Neuronal stem cell (in vitro differentiated cells): ENCODE measurements around the gene TRPM3.

Experiments
- DNase-seq: peaks from one replicate; pipeline ENCODE4 v3.0.0-alpha.2; 2013; ENCODE audit warnings: low spot score
- H2AFZ ChIP-seq: one replicate; pipeline ENCODE4 v1.6.1; 2013; ENCODE audit warnings: mild to moderate bottlenecking, low read length, inconsistent platforms
- H2AK5ac ChIP-seq: 2 replicates; pipeline ENCODE4 v1.6.1; 2013; ENCODE audit warnings: low read depth, mild to moderate bottlenecking, inconsistent platforms, low read length, moderate library complexity, mixed read lengths
- H2BK120ac ChIP-seq: 2 replicates; pipeline ENCODE4 v1.6.1; 2013; ENCODE audit warnings: low read depth, mild to moderate bottlenecking, inconsistent platforms, low read length, moderate library complexity, mixed read lengths
- H2BK12ac ChIP-seq: one replicate; pipeline ENCODE4 v1.6.1; 2013; ENCODE audit warnings: low read length, inconsistent platforms
- H2BK15ac ChIP-seq: 2 replicates; pipeline ENCODE4 v1.6.1; 2013; ENCODE audit warnings: mild to moderate bottlenecking, low read length, inconsistent platforms, mixed read lengths
- H2BK5ac ChIP-seq: one replicate; pipeline ENCODE4 v1.6.1; 2013; ENCODE audit warnings: inconsistent platforms, mild to moderate bottlenecking, low read length, moderate library complexity
- H3K14ac ChIP-seq: one replicate; pipeline ENCODE4 v1.6.1; 2013; ENCODE audit warnings: low read length, inconsistent platforms
- H3K18ac ChIP-seq: 2 replicates; pipeline ENCODE4 v1.6.1; 2013; ENCODE audit warnings: low read length, inconsistent platforms
- H3K23ac ChIP-seq: 2 replicates; pipeline ENCODE4 v1.6.1; 2013; ENCODE audit warnings: low read depth, mild to moderate bottlenecking, mixed read lengths, low read length, inconsistent platforms; ENCODE audit not compliant: poor library complexity
- H3K27ac ChIP-seq: replicated peaks from 3 replicates; pipeline ENCODE4 v1.5.1; 2013; ENCODE audit warnings: low read length, inconsistent platforms
- H3K27me3 ChIP-seq, 3 experiments: 2 replicates each; pipeline ENCODE4 v1.6.1; 2013; ENCODE audit warnings: low read length in 3 of 3, mild to moderate bottlenecking in 2 of 3, inconsistent platforms in 1 of 3, low read depth in 1 of 3, mixed read lengths in 1 of 3, moderate library complexity in 1 of 3; ENCODE audit not compliant: control insufficient read depth in 3 of 3, insufficient read depth in 3 of 3
- H3K36me3 ChIP-seq, 2 donors: replicated peaks in 1 of 2; 2 replicates each; pipeline ENCODE4 v1.6.1; 2013; ENCODE audit warnings: low read length in 2 of 2; ENCODE audit not compliant: control insufficient read depth in 2 of 2, insufficient read depth in 2 of 2
- H3K4ac ChIP-seq: 2 replicates; pipeline ENCODE4 v1.6.1; 2013; ENCODE audit warnings: inconsistent platforms, mild to moderate bottlenecking, low read length, moderate library complexity
- H3K4me1 ChIP-seq, 2 donors: 1 replicate in 1 of 2; 2 replicates in 1 of 2; pipeline ENCODE4 v1.6.1; 2013; ENCODE audit warnings: low read length in 2 of 2, low read depth in 1 of 2; ENCODE audit not compliant: control insufficient read depth in 2 of 2, insufficient read depth in 1 of 2
- H3K4me2 ChIP-seq: one replicate; pipeline ENCODE4 v1.6.1; 2013; ENCODE audit warnings: mild to moderate bottlenecking, low read length, inconsistent platforms; ENCODE audit not compliant: insufficient read depth, poor library complexity, severe bottlenecking
- H3K4me3 ChIP-seq, 2 donors: 2 replicates each; pipeline ENCODE4 v1.5.1; 2013; ENCODE audit warnings: low read length in 2 of 2, mild to moderate bottlenecking in 2 of 2, inconsistent platforms in 1 of 2, moderate library complexity in 1 of 2
- H3K79me1 ChIP-seq: one replicate; pipeline ENCODE4 v1.6.1; 2013; ENCODE audit warnings: low read depth, mild to moderate bottlenecking, inconsistent platforms, low read length, moderate library complexity
- H3K9ac ChIP-seq: one replicate; pipeline ENCODE4 v1.6.1; 2013; ENCODE audit warnings: mild to moderate bottlenecking, low read depth, low read length, inconsistent platforms; ENCODE audit not compliant: poor library complexity
- H3K9me3 ChIP-seq, 2 donors: replicated peaks in 1 of 2; 2 replicates each; pipeline versions ENCODE3 to v1.6.1; 2013; ENCODE audit warnings: low read length in 2 of 2, mild to moderate bottlenecking in 2 of 2, inconsistent platforms in 1 of 2, low read depth in 1 of 2, mixed read lengths in 1 of 2, moderate library complexity in 1 of 2; ENCODE audit not compliant: control insufficient read depth in 2 of 2, insufficient read depth in 1 of 2
- H4K8ac ChIP-seq: one replicate; pipeline ENCODE4 v1.6.1; 2013; ENCODE audit warnings: low read depth, mild to moderate bottlenecking, inconsistent platforms, low read length, moderate library complexity
- H4K91ac ChIP-seq: one replicate; pipeline ENCODE4 v1.6.1; 2013; ENCODE audit warnings: low read length, low read depth, mild to moderate bottlenecking, inconsistent platforms; ENCODE audit not compliant: poor library complexity
- WGBS, 2 donors: extraction: QIAGEN DNeasy Blood & Tissue Kit; methylation state at CpG; one replicate each; pipeline ENCODE4 v1.1.7; 2013; ENCODE audit warnings: missing lambda C conversion rate in 2 of 2, mixed read lengths in 1 of 2; ENCODE audit not compliant: insufficient read length in 2 of 2, insufficient replicate concordance in 1 of 2; ENCODE audit errors: extremely low coverage in 2 of 2; 5-methylcytosine and 5-hydroxymethylcytosine counted together

Gene TRPM3

GRCh38 chr9:71147368-71147767, 25.9 kb upstream of the TRPM3 start:
- no CpG with 5 or more reads among the region's 2 CpGs for WGBS, 2 donors
- Histone ChIP-seq H4K8ac (no peak overlapping the region), H3K27me3 (no peaks in the 10 kb centered on the region), H2BK5ac (no peak overlapping the region), H2AFZ (no peak overlapping the region), H3K23ac (no peak overlapping the region), H3K27ac (no peak overlapping the region), H3K4me3 (no peak overlapping the region), H3K14ac (no peak overlapping the region), H3K4ac (no peak overlapping the region), H3K79me1 (no peaks in the 10 kb centered on the region), H3K9ac (no peak overlapping the region), H2BK12ac (no peak overlapping the region), H3K18ac (no peak overlapping the region), H2AK5ac (no peak overlapping the region), H3K9me3 (peaks cover 2 to 32% of the 10 kb centered on the region in 2 donors), H3K36me3 (peaks cover 0 to 5% of the 10 kb centered on the region in 2 donors), H3K4me2 (no peak overlapping the region), H2BK120ac (no peak overlapping the region), H3K4me1 (peaks cover 0 to 22% of the 10 kb centered on the region in 2 donors), H4K91ac (no peak overlapping the region), H2BK15ac (no peak overlapping the region)
- no peak for DNase-seq

- Histone ChIP-seq H3K14ac (no peak overlapping the region), H3K36me3 (peaks cover 0 to 5% of the 10 kb centered on the region in 2 donors), H3K9ac (no peak overlapping the region), H4K91ac (no peak overlapping the region), H3K27me3 (no peaks in the 10 kb centered on the region), H4K8ac (no peak overlapping the region), H3K4me2 (no peak overlapping the region), H2BK15ac (no peak overlapping the region), H2BK5ac (no peak overlapping the region), H2BK12ac (no peak overlapping the region), H2AK5ac (no peak overlapping the region), H2BK120ac (no peak overlapping the region), H2AFZ (no peak overlapping the region), H3K4ac (no peak overlapping the region), H3K79me1 (no peaks in the 10 kb centered on the region), H3K4me3 (no peak overlapping the region), H3K23ac (no peak overlapping the region), H3K4me1 (peaks cover 0 to 22% of the 10 kb centered on the region in 2 donors), H3K9me3 (peaks cover 2 to 32% of the 10 kb centered on the region in 2 donors), H3K18ac (no peak overlapping the region), H3K27ac (no peak overlapping the region)
- DNase-seq = no peak
- no CpG with 5 or more reads among the region's 1 CpG for WGBS, 2 donors
These were observed 25.1 kb upstream of the TRPM3 start for GRCh38 chr9:71146511-71146910.

DNA sequence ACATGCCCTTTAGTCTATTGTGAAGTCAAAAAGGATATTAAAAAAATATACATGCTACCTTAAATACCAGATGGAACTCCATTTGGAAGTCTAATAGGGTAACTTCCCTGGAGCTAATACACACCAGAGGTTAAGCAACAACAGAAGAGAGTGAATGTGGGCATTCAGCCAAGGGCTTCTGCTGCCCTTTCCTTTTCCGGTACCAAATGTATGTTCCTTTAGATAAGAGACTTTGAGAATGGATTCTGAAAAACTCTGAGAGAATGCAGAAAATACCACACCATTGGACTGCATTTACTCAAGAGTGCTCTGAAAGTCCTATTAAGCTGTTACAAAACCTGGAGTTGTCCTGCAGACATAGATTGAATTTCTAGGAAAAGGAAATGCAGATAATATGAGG, 23.8 kb upstream of the TRPM3 start:
- Histone ChIP-seq H3K23ac (no peak overlapping the region), H3K27ac (no peak overlapping the region), H2AK5ac (no peak overlapping the region), H3K4ac (no peak overlapping the region), H3K9me3 (peaks cover 2 to 32% of the 10 kb centered on the region in 2 donors), H3K4me2 (no peak overlapping the region), H4K8ac (no peak overlapping the region), H3K4me1 (peaks cover 0 to 22% of the 10 kb centered on the region in 2 donors), H3K9ac (no peak overlapping the region), H2BK5ac (no peak overlapping the region), H2BK15ac (no peak overlapping the region), H3K18ac (no peak overlapping the region), H2AFZ (no peak overlapping the region), H2BK12ac (no peak overlapping the region), H2BK120ac (no peak overlapping the region), H3K4me3 (no peak overlapping the region), H3K79me1 (no peaks in the 10 kb centered on the region), H3K27me3 (no peaks in the 10 kb centered on the region), H3K14ac (no peak overlapping the region), H3K36me3 (peaks cover 0 to 5% of the 10 kb centered on the region in 2 donors), H4K91ac (no peak overlapping the region)
- DNase-seq = no peak
- no CpG with 5 or more reads among the region's 1 CpG for WGBS, 2 donors

DNA sequence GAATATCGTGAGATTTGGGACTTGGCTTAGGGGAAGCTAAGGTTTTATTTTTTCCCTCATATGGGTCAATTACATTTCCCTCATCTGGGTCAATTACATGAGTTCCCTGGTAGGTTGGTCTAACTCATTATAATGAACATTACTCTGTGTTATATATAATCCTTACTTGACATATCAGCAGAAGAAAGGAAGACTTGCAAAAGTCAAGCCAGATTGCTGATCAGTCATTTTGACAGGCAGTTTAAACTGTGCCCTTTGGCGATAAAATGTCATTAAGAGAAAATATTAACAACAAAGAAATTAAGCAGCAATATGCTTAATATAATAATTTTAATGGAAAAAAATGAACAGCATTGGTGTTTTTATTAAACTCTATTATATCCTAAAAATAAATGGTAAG, 23.1 kb upstream of the TRPM3 start:
- Histone ChIP-seq H2AFZ (no peak overlapping the region), H3K14ac (no peak overlapping the region), H3K9ac (no peak overlapping the region), H3K4me2 (no peak overlapping the region), H2AK5ac (no peak overlapping the region), H2BK5ac (no peak overlapping the region), H3K9me3 (peaks cover 2 to 30% of the 10 kb centered on the region in 2 donors), H2BK12ac (no peak overlapping the region), H4K8ac (no peak overlapping the region), H3K36me3 (peaks cover 0 to 3% of the 10 kb centered on the region in 2 donors), H4K91ac (no peak overlapping the region), H3K4me1 (peaks cover 1 to 22% of the 10 kb centered on the region in 2 donors), H2BK15ac (no peak overlapping the region), H3K18ac (no peak overlapping the region), H3K27me3 (no peaks in the 10 kb centered on the region), H2BK120ac (no peak overlapping the region), H3K79me1 (no peaks in the 10 kb centered on the region), H3K23ac (no peak overlapping the region), H3K4ac (no peak overlapping the region), H3K4me3 (no peak overlapping the region), H3K27ac (no peak overlapping the region)
- no CpG with 5 or more reads among the region's 2 CpGs for WGBS, 2 donors
- DNase-seq = no peak
